Stimulated activated naive CD8-positive, alpha-beta T cell treated with anti-CD3 and anti-CD28 coated beads, Interleukin-15, Interleukin-2, amounts not matched to agents 100 U/mL and 50 U/mL, for 24 hours (primary cell): ENCODE measurements around the gene SLC9A9.
A peak's percentile ranks its signal among the peaks of the same experiment; 100 is the strongest.

Experiments
- ATAC-seq: fragments of 150-1000 bp; cut with Tn5 transposase; one replicate; pipeline ENCODE4 v1.10.0; 2021
- DNase-seq: peaks from one replicate; pipeline ENCODE4 v3.0.0; 2021

SLC9A9 gene

DNA sequence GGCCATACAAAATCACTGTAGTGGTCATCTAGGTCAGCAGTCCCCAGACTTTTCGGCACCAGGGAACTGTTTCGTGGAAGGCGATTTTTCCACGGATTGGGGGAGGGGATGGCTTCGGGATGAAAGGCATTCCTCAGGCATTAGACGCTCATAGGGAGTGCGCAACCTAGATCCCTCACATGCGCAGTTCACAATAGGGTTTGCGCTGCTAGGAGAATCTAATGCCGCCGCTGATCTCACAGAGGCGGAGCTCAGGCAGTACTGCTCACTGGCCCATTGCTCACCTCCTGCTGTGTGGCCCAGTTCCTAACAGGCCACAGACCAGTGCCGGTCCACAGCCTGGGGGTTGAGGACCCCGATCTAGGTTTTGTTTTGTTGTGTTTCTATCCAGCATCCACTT lies 200.1 kb downstream of the SLC9A9 start:
- DNase-seq (no peak), ATAC-seq (no peak)

DNA sequence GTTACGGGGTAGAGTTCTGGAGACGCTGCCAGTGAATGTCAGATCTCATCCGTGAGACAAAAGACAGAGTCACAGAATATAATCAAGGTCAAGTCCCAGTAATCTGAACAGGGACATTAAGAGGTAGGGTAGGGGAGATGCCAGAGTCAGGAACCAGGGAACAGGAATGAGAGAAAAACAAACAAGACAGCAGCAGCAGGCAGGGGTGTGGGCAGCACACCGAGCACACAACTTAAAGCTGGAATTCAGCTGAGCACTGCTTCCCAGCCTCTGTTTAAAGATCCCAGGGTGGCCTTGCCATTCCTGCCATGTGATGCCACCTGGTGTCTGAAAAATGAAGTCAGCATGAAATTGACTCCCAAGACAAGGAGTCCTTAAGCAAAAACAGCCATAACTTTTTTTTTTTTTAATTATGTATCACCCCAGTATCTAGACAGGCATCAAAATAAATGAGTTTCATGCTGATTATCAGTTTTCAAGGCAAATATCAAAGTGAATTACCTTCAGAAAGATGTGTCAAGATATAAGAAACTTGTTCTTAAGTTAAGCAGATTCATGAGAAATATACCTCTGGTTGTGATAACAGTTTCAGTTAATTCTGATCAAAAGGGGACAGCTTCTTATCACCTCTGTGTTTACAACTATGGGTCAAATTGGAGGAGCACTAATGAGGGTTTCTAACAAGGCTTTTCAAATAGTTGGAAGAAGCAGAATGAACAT lies 203.7 kb downstream of the SLC9A9 start:
- DNase-seq (peak; percentile 17), ATAC-seq (no peak)

DNA sequence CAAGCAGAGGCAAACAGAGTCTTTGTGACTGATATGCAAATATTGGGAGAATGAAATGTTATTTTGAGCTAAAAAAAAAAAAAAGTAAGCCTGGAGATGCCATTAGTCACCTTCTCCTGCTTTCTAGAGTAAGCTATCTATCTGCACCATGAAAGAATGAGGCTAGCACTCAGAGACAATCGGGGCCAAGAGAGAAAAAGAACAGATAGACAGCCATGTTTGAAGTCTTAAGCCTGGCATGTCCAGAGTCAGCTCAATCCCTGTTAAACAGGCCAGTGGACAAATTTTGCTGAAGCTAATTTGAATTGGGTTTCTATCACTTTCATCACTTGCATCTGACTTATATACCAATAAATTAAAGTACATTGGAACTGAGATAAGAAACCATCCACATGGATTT lies 204.4 kb downstream of the SLC9A9 start:
- no peak for DNase-seq
- no peak for ATAC-seq

DNA sequence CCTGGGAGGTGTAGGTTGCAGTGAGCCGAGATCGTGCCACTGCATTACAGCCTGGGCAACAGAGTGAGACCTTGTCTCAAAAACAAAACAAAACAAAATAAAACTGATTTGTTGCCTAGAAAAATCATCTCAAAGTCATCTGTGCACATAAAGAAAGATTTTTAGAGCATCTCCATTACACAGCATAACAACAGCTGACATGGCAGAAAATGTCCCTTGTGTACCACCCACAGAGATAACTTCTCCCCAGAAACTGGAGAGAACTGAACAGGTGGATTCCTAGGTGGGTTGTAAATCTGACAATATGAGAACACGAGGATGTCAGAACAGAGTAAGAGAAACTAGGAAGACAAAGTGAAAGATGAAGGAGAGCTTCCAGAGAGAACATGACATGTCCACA lies 207.5 kb downstream of the SLC9A9 start:
- DNase-seq (no peak), ATAC-seq (no peak)

DNA sequence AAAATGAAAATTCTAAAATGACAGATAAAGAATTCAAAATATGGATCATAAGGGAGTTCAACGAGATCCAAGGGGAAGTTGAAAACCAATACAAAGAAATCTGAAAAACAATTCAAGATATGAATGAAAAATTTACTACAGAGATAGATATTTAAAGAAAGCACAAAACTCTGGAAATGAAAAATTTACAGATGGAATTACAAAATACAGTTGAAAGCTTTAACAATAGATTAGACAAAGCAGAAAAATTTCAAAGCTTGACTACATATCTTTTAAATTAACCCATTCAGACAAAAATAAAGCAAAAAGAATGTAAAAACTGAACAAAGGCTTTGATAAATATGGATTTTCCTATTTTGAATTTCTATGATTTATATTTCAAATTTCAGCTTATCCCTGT lies 211.1 kb downstream of the SLC9A9 start:
- ATAC-seq, result no peak

DNA sequence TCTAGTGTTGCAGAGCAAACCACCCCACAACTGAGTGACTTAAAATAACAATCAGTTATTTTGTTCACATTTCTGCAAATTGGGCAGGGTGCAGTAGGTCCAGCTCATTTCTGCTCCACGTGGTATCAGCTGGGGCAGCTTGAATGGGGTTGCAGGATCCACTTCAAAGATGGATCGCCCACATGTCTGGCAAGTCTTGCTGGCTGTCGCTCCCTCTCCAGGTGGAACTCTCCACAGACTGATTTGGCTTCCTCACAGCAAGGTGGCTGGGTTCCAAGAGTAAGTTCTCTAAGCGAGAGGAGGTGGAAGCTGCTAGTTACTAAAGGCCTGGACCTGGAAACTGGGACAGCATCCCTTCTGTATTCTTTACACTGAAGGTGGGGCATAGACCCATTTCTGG lies 213.3 kb downstream of the SLC9A9 start:
- DNase-seq (no peak), ATAC-seq (no peak)

More for the DNA sequence above, 211.1 kb downstream of the SLC9A9 start:
- no peak for DNase-seq

DNA sequence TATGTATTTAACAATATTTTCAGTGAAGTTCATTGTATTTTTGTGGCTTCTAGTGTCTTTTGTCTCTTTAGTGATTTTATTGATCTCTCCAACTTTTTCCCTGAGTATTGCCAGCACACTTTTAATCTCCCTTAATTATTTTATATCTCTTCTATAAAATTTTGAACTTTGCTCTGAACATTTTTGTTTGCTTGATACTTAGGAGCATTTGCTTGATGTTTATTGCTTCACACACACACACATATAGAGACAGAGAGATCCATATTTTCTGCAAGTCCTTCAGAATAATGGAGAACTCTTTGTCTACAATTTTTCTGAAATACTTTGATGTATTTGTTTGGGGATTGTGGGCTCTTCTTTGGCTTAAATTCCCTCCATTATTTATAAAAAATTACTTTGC lies 213.8 kb downstream of the SLC9A9 start:
- DNase-seq, result no peak
- no peak for ATAC-seq

DNA sequence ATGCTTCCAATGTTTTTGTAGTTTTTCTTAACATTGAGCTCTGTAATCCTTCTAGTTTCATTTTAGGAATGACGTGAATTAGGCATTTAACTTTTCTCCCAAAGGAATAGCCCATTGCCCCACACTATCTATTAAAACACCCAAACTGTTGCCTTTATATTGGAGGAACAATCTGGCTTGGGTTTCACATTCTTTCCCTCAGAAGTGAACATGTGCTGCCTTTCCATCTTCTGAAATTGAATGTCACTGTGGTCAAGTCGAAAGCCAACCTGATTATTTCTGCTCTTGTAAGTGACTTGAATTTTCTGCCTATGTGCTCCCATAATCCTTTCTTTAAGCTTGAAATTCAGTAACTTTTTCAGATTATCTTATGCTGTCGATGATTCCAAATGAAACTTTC lies 214.5 kb downstream of the SLC9A9 start:
- ATAC-seq (no peak), DNase-seq (no peak)

DNA sequence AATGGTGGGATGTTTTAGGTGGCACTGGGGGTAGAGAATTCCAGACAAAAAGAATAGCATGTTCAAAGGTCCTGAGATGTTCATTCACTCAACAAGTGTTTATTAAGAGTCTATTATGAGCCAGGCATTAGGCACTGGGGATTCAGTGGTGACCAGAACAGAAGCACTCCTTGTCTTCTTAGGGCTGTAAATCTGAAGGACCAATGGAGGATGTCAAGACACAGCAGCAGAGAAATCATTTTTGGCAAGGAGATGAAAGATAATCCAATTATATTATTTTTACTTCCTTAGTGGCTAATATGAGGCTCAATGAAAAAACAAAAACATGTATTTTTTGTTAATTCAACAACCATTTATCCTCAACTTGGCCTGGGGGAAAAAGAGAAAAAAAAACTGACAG lies 218.5 kb downstream of the SLC9A9 start:
- DNase-seq, result no peak
- no peak for ATAC-seq

DNA sequence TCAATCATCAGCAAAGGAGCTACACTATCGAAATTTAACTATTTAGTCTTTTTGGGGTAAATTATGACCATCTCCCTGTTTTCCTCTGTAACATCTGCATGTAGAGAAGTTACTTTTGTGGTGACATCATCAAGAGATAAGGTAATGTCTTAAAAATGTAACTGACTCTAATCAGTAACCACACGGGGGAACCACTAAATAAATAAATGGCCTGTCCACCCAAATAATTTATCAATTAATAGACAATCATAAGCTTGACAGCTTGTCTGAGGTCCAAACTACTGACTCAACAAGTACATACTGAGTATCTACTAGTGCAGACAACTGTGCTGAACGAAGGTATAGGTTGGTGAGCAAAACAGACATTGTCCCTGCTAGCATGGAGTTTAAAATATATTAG lies 219.3 kb downstream of the SLC9A9 start:
- DNase-seq (no peak), ATAC-seq (no peak)

DNA sequence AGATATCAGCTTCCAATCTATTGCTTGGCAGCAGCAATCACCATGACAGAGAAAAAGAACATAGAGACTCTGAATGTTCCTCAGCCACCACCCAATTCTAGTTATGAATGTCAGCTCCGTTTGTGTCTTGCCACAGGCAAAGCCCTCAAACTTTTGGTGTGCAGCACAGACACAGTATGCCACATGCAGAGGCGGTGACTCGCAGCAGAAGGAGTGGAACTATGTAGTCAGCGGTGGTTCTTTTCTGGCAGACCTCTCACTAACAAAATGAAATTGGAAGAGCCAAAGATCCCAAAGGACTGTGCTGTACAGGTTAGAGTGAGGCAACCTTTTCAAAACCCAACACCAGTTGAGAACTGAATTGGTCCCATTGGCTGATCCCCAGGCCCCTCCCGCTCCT lies 220.9 kb downstream of the SLC9A9 start:
- DNase-seq (peak; percentile 38), ATAC-seq (peak; percentile 99)

DNA sequence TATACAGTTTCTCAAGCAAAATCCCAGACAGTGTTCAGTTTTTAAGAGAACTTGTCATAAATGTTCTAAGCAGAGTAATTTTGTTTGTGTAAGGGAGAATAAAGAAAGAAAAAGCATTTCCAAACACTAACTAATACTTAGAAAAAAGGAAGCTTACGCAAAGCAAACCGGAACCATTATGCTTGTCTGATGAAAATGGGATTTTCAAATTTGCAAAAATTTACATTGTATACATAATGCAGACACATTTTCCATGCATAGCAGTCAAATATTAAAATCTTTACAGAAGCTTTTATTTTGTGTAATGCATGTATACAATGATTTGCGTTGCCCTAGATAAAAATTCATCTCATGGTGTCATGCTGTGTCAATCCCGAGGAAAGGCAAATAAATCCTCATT lies 229.0 kb downstream of the SLC9A9 start:
- no peak for ATAC-seq

DNA sequence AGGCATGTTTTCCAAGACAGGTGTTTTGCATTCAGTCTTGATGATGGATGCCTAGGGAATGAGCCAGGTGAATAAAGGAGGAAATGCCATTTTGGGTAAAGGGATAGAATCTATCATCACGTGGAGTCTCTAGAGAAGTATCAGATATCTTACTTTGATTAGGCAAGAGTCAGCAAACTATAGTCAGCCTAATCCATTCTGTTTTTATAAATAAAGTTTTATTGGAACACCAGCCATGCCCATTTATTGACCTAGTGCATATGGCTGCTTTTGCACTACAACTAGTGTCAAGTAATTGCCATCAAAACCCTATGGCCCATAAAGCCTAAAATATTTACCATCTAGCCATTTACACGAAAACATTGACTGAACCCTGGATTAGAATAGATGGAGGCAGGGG lies 231.2 kb downstream of the SLC9A9 start:
- DNase-seq, result no peak
- ATAC-seq, result no peak

More for the DNA sequence above, 229.0 kb downstream of the SLC9A9 start:
- no peak for DNase-seq

DNA sequence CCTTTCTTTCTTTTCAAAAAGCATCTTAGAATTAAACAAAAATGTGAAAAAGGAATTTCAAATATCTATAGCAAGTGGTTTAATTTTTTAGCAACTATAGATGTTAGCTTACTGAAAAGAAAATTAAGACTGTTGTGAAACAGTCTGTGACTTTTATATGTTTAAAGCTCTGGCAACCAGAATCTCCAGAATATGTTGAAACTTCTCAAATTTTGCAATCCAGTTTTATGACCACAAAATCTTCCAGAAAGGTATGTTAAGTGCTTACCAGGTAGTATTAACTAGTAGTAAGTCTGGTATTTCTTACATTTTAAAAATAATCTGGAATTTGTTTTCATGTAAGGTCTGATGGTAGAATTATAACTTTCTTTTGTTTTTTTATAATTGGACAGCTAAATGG lies 235.0 kb downstream of the SLC9A9 start:
- DNase-seq (no peak), ATAC-seq (no peak)

DNA sequence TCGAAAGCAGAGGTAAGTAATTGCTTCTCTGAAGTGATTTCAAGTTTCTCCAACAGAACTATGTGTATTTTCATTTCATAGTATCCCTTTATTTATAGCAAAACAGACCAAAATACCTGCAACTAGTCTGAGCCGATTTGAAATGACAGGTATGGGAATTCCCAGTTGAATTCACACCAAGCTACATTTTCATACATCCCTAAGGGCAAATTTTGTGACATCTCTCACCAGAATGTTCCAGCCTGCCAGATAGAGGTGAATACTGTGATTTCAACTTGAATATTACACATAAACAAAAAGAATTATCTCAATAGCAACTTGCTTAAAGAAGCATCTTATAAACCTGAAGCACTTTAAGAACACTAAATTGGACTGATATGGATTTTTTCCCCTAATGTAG lies 235.7 kb downstream of the SLC9A9 start:
- ATAC-seq, result no peak
- DNase-seq, result no peak

DNA sequence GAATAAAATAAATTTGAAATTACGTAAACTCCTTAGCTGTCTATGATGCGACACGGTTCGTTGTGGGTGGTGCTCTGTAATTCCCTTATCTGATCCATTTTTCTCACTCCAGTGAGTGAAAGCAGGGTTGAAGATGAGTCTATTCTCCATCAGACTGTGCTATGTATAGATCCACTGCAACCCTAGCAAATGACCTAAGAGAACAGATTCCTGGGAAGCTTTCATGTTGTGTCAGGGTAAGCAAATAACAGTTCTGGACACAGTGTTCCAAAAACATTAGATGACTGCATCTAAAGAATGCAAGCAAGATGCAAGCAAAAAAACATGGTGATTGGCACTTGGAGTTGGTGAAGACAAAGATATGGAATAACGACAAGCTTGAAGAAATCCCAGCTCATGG lies 239.3 kb downstream of the SLC9A9 start:
- no peak for ATAC-seq
- no peak for DNase-seq

DNA sequence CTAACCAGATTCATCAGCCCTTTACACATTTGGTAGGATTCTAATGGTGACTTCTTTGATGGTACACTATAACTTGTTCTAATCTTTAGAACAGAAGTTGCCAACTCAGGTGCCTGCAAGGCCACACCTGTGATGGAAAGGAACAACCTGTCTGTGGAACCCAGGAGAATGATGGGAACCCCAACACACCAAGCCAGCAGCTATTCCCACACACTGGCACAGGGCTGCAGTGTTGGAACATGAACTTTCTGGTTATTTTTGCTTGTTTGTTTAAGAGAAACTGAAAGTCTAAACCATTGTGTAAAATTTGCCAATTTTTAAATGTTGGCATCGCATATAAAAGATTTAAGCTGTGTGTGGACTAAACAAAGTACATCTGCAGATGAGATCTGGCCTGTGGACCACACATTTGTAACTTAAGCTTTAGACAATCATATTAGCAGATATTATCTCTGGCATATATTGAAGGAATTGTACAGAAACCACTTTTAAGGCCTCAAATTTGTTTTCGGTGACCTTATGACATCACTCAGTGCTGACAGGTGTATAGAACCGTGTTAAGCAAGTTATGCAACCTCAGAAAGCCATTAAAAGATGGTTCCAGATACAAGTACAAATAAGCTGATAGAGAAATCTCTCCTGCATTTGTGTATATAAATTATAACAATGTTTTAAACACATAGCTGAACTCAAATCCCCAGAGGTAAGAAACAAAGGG lies 242.9 kb downstream of the SLC9A9 start:
- no peak for DNase-seq
- ATAC-seq, result no peak

DNA sequence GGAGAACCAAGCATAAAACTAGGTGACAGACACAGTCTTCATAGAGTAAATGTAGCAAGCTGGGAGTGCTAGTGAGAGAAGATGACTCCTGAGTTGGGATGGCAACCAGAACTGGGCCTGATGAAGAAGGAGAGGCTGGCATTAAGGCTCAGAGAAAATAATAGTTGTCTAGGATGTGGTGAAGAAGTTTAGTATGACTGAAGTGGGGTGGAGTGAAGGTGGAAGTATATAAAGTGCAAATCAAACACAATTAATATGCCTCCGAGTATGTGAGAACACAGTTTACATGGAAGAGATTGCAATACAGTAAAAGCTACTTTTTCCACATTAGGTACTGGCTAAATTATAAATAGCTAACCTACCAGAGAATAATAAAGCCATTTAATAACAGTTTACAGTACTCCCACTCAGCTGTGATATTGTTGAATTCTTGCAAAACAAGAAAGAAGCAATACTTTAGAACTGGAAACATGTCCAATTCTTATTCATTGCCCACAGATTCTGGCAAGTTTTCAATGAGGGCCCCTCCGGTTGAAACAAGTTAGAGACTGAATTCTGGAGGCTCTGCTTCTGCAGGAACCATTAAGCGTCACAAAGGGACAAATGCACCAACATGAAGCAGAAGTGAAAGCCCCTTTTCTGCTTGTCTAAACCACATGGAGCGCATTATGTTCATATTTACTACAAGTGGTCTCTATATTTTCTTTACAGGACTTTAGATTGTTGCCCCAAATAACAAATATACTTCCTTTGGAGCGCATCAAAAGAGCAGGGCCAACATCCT lies 243.7 kb downstream of the SLC9A9 start:
- ATAC-seq, result no peak
- DNase-seq, result no peak

DNA sequence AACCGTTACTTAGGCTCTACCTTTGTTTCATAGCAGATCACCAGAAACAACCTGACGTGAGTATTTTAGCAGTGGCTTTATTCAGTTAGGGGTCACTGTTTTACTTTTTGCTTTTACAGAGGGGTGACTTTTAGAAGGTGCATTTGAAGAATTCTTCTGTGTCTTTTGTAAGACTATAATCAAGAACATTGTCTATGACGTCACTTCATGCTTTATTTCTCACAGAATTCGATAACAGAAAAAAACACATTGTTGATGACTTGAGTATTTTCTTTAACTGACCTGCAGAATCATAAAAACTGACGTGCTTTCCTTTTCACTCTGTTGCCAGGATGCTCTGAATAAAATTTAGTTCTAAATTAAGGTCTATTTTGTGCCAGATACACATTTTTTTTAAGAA lies 244.5 kb downstream of the SLC9A9 start:
- ATAC-seq, result no peak
- DNase-seq, result no peak

DNA sequence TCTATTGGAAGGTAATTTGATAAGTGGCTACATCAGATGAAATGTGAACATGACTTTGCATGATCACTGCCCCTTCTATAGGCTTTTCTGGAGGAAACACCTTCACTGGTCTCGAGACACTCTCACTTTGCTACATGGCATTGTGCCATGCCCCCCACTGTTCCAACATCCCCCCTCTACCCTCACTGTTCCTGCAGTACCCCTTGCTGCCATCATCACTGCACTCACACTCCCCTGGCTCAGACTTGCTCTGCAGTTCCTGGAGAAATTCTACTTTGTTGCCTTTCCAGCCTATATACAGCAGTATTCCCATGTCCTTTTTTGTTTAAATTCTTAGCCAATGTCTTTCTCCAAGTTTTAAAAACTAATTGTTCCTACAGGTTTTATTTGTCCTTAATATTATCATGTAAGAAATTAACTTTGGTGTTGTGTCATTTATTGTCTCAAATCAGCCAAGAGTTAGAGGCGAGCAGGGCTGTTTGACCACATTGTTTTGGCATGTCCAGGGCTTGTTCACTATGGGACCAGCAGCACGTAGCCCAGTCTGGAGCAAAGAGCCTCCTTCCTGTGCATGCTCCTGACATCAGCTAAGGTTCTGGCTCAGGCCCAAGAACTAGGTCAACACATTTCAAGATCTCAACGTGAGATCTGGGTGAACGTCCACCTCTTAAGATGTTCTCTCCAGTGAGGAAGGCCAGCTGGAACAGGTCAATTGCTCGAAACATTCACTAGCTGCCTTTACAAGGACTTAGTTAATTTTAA lies 246.4 kb downstream of the SLC9A9 start:
- no peak for DNase-seq

DNA sequence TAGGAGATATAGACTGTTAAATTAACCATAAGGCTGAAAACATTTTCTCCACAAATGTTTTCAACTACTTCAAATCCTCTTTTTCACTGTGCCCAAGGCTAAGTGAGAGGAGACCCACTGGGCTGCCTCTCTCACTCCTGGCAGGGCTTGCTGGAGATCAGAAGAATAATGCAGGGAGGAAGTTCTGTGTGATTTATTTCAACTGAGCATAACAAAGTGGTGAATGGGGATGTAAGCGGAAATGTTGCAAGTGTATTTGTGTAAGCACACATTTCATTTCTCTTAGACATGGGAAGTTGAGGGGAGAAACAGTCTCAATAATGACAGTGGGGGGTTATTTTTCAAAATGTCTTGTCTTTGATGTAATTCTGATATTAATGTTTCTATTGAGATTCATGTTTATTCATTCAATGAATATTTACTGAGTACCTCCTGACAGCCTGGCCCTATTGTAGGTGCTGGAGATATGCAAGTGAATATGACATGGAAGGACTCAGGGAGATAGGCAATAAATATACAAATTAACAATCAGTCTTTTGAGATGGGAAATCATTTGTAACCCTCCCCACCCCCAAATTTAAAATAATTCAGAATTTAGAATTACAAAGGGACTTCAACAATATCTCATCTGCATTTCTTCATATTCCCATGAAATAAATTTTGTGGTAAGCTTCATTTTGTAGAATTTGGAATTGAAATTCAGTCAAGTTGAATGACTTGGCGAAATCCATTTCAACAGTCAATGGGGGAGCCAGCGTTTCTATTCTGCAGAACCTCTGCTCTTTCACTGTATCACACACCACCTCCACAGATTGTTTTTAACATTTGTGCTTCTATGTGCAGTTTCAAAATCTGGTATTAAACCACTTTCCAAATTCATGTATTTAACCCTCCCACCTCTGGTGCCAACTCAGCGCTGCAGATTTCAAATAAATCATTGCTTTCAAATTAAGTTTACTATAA lies 247.2 kb downstream of the SLC9A9 start:
- DNase-seq, result no peak

More for the DNA sequence above, 246.4 kb downstream of the SLC9A9 start:
- no peak for ATAC-seq

More for the DNA sequence above, 247.2 kb downstream of the SLC9A9 start:
- ATAC-seq, result no peak
